ENCODE measurements around the gene PTPN13. TPM values are rescaled to one million over a fixed set of nuclear protein-coding genes. Genes with fewer than 3 reads are reported as not detected.

The PTPN13 gene
- total RNA-seq, 1 donor from 2014 or later = 5.6 TPM

GRCh38 chr4:86626066-86626465, 32.0 kb downstream of the PTPN13 start:
- H3K4me3 Mint-ChIP-seq (ENCODE audit: unreplicated experiment) = no peak overlapping the region
- H3K4me1 Mint-ChIP-seq (ENCODE audit: unreplicated experiment) = no peaks in the 10 kb centered on the region
- H3K27me3 Mint-ChIP-seq (ENCODE audit: unreplicated experiment) = no peaks in the 10 kb centered on the region
- no peak for DNase-seq (ENCODE audit: low spot score)
- TF ChIP-seq, protein P1, sequence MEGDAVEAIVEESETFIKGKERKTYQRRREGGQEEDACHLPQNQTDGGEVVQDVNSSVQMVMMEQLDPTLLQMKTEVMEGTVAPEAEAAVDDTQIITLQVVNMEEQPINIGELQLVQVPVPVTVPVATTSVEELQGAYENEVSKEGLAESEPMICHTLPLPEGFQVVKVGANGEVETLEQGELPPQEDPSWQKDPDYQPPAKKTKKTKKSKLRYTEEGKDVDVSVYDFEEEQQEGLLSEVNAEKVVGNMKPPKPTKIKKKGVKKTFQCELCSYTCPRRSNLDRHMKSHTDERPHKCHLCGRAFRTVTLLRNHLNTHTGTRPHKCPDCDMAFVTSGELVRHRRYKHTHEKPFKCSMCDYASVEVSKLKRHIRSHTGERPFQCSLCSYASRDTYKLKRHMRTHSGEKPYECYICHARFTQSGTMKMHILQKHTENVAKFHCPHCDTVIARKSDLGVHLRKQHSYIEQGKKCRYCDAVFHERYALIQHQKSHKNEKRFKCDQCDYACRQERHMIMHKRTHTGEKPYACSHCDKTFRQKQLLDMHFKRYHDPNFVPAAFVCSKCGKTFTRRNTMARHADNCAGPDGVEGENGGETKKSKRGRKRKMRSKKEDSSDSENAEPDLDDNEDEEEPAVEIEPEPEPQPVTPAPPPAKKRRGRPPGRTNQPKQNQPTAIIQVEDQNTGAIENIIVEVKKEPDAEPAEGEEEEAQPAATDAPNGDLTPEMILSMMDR (IDR thresholded peaks at IDR 0.05; ENCODE audit: unreplicated experiment) = no peak
- H3K27ac Mint-ChIP-seq (ENCODE audit: unreplicated experiment) = no peak overlapping the region
- no peaks in the 10 kb centered on the region for H3K36me3 Mint-ChIP-seq (ENCODE audit: low read depth, unreplicated experiment)
- no peaks in the 10 kb centered on the region for H3K9me3 Mint-ChIP-seq (ENCODE audit: unreplicated experiment)

DNA sequence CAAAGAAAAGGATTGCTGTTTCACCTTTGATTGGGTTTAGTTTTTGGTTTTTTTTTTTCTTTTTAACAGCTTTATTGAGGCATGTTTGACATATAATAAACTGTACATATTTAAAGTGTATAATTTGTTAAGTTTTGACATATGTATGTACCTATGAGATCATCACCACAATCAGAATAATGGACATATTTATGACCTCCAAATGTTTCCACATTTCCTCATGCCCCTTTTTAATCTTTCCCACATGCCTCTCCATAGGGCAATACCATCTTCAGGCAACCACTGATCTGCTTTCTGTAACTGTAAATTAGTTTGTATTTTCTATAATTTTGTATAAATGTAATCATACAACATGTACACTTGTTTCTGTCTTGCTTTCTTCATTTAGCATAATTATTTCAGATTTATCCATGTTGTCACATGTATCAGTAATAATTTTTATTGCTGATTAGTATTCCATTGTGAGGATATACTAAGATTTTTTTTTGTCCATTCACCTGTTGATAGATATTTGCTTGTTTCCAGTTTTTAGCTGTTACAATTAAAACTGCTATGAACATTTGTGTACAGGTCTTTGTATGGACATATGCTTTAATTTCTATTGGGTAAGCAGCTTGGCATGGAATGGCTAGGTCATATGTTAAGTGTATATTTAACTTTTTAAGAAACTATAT, 33.5 kb downstream of the PTPN13 start:
- TF ChIP-seq, protein P1 (IDR thresholded peaks at IDR 0.05; ENCODE audit: unreplicated experiment) = no peak
- DNase-seq (ENCODE audit: low spot score) = no peak
- Mint-ChIP-seq H3K36me3 (ENCODE audit: low read depth, unreplicated experiment) (no peaks in the 10 kb centered on the region), H3K4me1 (ENCODE audit: unreplicated experiment) (peaks cover 8% of the 10 kb centered on the region), H3K4me3 (ENCODE audit: unreplicated experiment) (no peak overlapping the region), H3K27ac (ENCODE audit: unreplicated experiment) (no peak overlapping the region), H3K9me3 (ENCODE audit: unreplicated experiment) (no peaks in the 10 kb centered on the region), H3K27me3 (ENCODE audit: unreplicated experiment) (peaks cover 3% of the 10 kb centered on the region)

GRCh38 chr4:86630629-86631028, 36.5 kb downstream of the PTPN13 start:
- H3K27ac Mint-ChIP-seq (ENCODE audit: unreplicated experiment) = no peak overlapping the region
- no peak overlapping the region for H3K4me3 Mint-ChIP-seq (ENCODE audit: unreplicated experiment)
- no peaks in the 10 kb centered on the region for H3K36me3 Mint-ChIP-seq (ENCODE audit: low read depth, unreplicated experiment)
- H3K27me3 Mint-ChIP-seq (ENCODE audit: unreplicated experiment) = peaks cover 3% of the 10 kb centered on the region
- TF ChIP-seq, protein P1 (IDR thresholded peaks at IDR 0.05; ENCODE audit: unreplicated experiment) = no peak
- peaks cover 8% of the 10 kb centered on the region for H3K4me1 Mint-ChIP-seq (ENCODE audit: unreplicated experiment)
- H3K9me3 Mint-ChIP-seq (ENCODE audit: unreplicated experiment) = no peaks in the 10 kb centered on the region
- no peak for DNase-seq (ENCODE audit: low spot score)

GRCh38 chr4:86631166-86631565, 37.1 kb downstream of the PTPN13 start:
- Mint-ChIP-seq H3K27ac (ENCODE audit: unreplicated experiment) (no peak overlapping the region), H3K27me3 (ENCODE audit: unreplicated experiment) (peaks cover 3% of the 10 kb centered on the region), H3K4me1 (ENCODE audit: unreplicated experiment) (peaks cover 8% of the 10 kb centered on the region), H3K9me3 (ENCODE audit: unreplicated experiment) (no peaks in the 10 kb centered on the region), H3K4me3 (ENCODE audit: unreplicated experiment) (no peak overlapping the region), H3K36me3 (ENCODE audit: low read depth, unreplicated experiment) (no peaks in the 10 kb centered on the region)
- no peak for DNase-seq (ENCODE audit: low spot score)
- TF ChIP-seq, protein P1 (IDR thresholded peaks at IDR 0.05; ENCODE audit: unreplicated experiment) = no peak

DNA sequence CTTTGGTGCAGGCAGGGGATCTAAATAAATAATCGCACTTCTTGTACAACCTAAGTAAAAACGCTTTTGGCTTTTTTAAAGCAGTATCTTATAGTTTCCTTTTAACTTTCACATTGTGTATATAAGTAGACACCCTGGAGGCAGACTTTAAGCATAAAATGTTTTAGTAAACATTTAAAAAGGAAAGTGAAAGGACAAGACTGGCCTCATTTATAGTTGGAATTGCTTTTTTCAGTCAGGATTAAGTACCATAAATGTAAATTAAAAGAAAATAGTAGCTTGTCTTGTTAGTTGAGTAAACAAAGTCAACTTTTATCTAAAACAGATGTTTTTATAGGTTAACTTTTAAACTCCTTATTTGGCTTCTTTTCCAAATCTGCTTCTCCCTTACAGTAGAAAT, 39.7 kb downstream of the PTPN13 start:
- Mint-ChIP-seq H3K36me3 (ENCODE audit: low read depth, unreplicated experiment) (no peaks in the 10 kb centered on the region), H3K9me3 (ENCODE audit: unreplicated experiment) (no peaks in the 10 kb centered on the region), H3K27ac (ENCODE audit: unreplicated experiment) (no peak overlapping the region), H3K27me3 (ENCODE audit: unreplicated experiment) (peaks cover 3% of the 10 kb centered on the region), H3K4me3 (ENCODE audit: unreplicated experiment) (no peak overlapping the region), H3K4me1 (ENCODE audit: unreplicated experiment) (peaks cover 8% of the 10 kb centered on the region)
- no peak for DNase-seq (ENCODE audit: low spot score)
- TF ChIP-seq, protein P1 (IDR thresholded peaks at IDR 0.05; ENCODE audit: unreplicated experiment) = no peak

All from endothelial cell (in vitro differentiated cells).